Prostate gland (tissue), 2 donors: ENCODE results near the gene RPS8.

Source experiments
- CTCF ChIP-seq, 4 experiments: fragments of 200-600 bp in 2 of 4; fragments of 450-650 bp in 2 of 4; sonication (generic) in 2 of 4; IDR thresholded peaks; 1 replicate in 3 of 4; 2 replicates in 1 of 4; pipeline ENCODE4 v1.5.1; 2016 to 2019; ENCODE audit warnings: antibody characterized with exemption in 4 of 4, mild to moderate bottlenecking in 2 of 4, moderate library complexity in 2 of 4
- POLR2A ChIP-seq: fragments of 450-650 bp; IDR thresholded peaks from one replicate; pipeline ENCODE4 v1.6.1; 2016; ENCODE audit warnings: antibody characterized with exemption, mild to moderate bottlenecking

GRCh38 chr1:44759077-44759476 is 16.3 kb upstream of the RPS8 start:
- no peak for TF ChIP-seq POLR2A
- no peak for TF ChIP-seq CTCF (IDR thresholded peaks at IDR 0.05)
